ENCODE measurements around the gene ZNF391.

DNA sequence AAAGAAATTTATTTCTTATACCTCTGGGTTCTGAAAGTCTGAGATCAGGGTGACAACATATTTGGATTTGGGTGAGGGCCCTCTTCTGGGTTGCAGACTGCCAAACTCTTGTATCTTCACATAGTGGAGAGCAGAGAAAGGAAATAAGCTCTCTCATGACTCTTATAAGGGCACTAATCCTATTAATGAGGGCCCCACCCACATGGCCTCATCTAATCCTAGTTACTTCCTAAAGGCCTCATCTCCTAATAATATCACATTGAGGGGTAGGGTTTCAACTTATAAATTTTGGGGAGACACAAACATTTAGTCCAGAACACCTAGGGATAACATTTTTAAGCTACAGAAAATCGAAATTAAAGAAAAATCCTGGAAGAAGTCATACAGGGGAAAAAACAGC lies 5.1 kb upstream of the ZNF391 start:
- TF ChIP-seq, protein P1, sequence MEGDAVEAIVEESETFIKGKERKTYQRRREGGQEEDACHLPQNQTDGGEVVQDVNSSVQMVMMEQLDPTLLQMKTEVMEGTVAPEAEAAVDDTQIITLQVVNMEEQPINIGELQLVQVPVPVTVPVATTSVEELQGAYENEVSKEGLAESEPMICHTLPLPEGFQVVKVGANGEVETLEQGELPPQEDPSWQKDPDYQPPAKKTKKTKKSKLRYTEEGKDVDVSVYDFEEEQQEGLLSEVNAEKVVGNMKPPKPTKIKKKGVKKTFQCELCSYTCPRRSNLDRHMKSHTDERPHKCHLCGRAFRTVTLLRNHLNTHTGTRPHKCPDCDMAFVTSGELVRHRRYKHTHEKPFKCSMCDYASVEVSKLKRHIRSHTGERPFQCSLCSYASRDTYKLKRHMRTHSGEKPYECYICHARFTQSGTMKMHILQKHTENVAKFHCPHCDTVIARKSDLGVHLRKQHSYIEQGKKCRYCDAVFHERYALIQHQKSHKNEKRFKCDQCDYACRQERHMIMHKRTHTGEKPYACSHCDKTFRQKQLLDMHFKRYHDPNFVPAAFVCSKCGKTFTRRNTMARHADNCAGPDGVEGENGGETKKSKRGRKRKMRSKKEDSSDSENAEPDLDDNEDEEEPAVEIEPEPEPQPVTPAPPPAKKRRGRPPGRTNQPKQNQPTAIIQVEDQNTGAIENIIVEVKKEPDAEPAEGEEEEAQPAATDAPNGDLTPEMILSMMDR (IDR thresholded peaks at IDR 0.05; ENCODE audit: insufficient read depth, low read depth, low read length): no peak
- TF ChIP-seq EZH2 (IDR thresholded peaks at IDR 0.05; ENCODE audit: insufficient read depth, low read length): no peak

Data from astrocyte (in vitro differentiated cells and primary cell).